Spleen (tissue), 11 donors: ENCODE measurements around the gene OTOS. TPM values are rescaled to one million over a fixed set of nuclear protein-coding genes. Genes with fewer than 3 reads are reported as not detected.
A peak's percentile ranks its signal among the peaks of the same experiment; 100 is the strongest.

Experiments
- DNase-seq: peaks from one replicate; pipeline ENCODE4 v3.0.0-alpha.2; 2020
- H3K27ac ChIP-seq, 8 donors: fragments of 200-600 bp; sonication (generic) in 7 of 8; 1 replicate in 4 of 8; 2 replicates in 4 of 8; pipeline versions ENCODE4 v1.5.0 to v1.8.0; 2016 to 2021; ENCODE audit warnings: inconsistent platforms in 4 of 8, mild to moderate bottlenecking in 4 of 8, moderate library complexity in 1 of 8
- H3K27me3 ChIP-seq, 7 donors: fragments of 200-600 bp; sonication (generic) in 6 of 7; replicated peaks in 1 of 7; 1 replicate in 4 of 7; 2 replicates in 3 of 7; pipeline versions ENCODE4 v1.5.0 to v1.8.0; 2016 to 2021; ENCODE audit warnings: inconsistent platforms in 3 of 7, mild to moderate bottlenecking in 1 of 7
- H3K36me3 ChIP-seq, 6 donors: fragments of 200-600 bp; sonication (generic) in 5 of 6; 1 replicate in 4 of 6; 2 replicates in 2 of 6; pipeline versions ENCODE4 v1.5.0 to v1.8.0; 2016 to 2021; ENCODE audit warnings: inconsistent platforms in 2 of 6
- H3K4me1 ChIP-seq, 6 donors: fragments of 200-600 bp; sonication (generic) in 5 of 6; 1 replicate in 3 of 6; 2 replicates in 3 of 6; pipeline versions ENCODE4 v1.5.0 to v1.8.0; 2016 to 2021; ENCODE audit warnings: inconsistent platforms in 3 of 6
- H3K4me3 ChIP-seq, 8 donors: fragments of 200-600 bp; sonication (generic) in 7 of 8; 1 replicate in 4 of 8; 2 replicates in 4 of 8; pipeline versions ENCODE4 v1.5.0 to v1.8.0; 2016 to 2021; ENCODE audit warnings: inconsistent platforms in 4 of 8, mild to moderate bottlenecking in 4 of 8, moderate library complexity in 2 of 8
- H3K9me3 ChIP-seq, 8 donors: fragments of 200-600 bp; sonication (generic) in 7 of 8; 1 replicate in 4 of 8; 2 replicates in 4 of 8; pipeline versions ENCODE4 v1.5.0 to v1.8.0; 2016 to 2021; ENCODE audit warnings: inconsistent platforms in 4 of 8
- POLR2A ChIP-seq, 3 donors: fragments of 450-650 bp; IDR thresholded peaks; one replicate each; pipeline ENCODE4 v1.5.1; 2017; ENCODE audit warnings: antibody characterized with exemption in 3 of 3, mild to moderate bottlenecking in 1 of 3
- POLR2AphosphoS5 ChIP-seq, 3 donors: sonication (generic); formaldehyde crosslinking; IDR thresholded peaks; one replicate each; pipeline ENCODE4 v1.5.1; 2017; ENCODE audit warnings: antibody characterized with exemption in 3 of 3
- WGBS, 5 donors: extraction: QIAGEN DNeasy Blood & Tissue Kit in 3 of 5; methylation state at CpG; one replicate each; pipeline versions ENCODE4 v1.1.5 to v1.1.7; 2013 to 2018; 5-methylcytosine and 5-hydroxymethylcytosine counted together
- intact Hi-C: fragments of 100-400 bp; cut with DNase I; formaldehyde crosslinking; loops from one replicate; pipeline ENCODE4 v1.15.0; 2023; ENCODE audit warnings: low total_unique reads
- polyA plus RNA-seq, 3 donors: library from polyadenylated mRNA; stranded (reverse); fragments of 200-250 nt; gene quantifications; one replicate each; pipeline ENCODE4 v1.2.1, GENCODE V29; 2013
- total RNA-seq, 7 donors: library from RNA; depleted of rRNA in 3 of 7; stranded (reverse); fragments of >200 nt in 3 of 7; fragmentation: NEBNext Ultra II Directional in 4 of 7; extraction: Animal tissue kit (Norgen Biotek cat#: 25700) in 4 of 7; gene quantifications; one replicate each; pipeline versions ENCODE4 v1.1.0 to v1.2.1, GENCODE V29; 2016 to 2021
- TF ChIP-seq, protein P1 (sequence below), 11 experiments: fragments of 200-600 bp in 7 of 11; fragments of 450-650 bp in 4 of 11; sonication (generic) in 4 of 11; IDR thresholded peaks in 8 of 11; conservative IDR thresholded peaks in 3 of 11; 1 replicate in 7 of 11; 2 replicates in 4 of 11; pipeline versions ENCODE4 v1.4.0 to v1.8.0; 2016 to 2021; ENCODE audit warnings: antibody characterized with exemption in 11 of 11, inconsistent platforms in 4 of 11, mild to moderate bottlenecking in 1 of 11
- donor health status: healthy with polysubstance abuse.
- donor health status: DM: no; HTN: no; CAD: no; lungs with moderate emphysema.
- donor health status: DM: no; HTN: no; CAD: no.
- donor health status: Bipolar disorder and iron deficiency.
- donor health status: healthy.
- donor health status: DM: no; HTN: no; CAD: no.
- donor health status: DM: yes; HTN: yes; CAD: no.

Gene OTOS
- total and polyA plus RNA-seq, 10 donors = not detected

- Histone ChIP-seq H3K36me3 (no peaks in the 10 kb centered on the region), H3K4me1 (no peaks in the 10 kb centered on the region), H3K4me3 (no peak overlapping the region), H3K27me3 (peaks cover 0 to 27% (median under 1%) of the 10 kb centered on the region in 7 donors), H3K9me3 (peaks cover 0 to 7% (median 0%) of the 10 kb centered on the region in 8 donors), H3K27ac (no peak overlapping the region)
- TF ChIP-seq POLR2AphosphoS5 (IDR thresholded peaks at IDR 0.05) = no peak
- TF ChIP-seq, protein P1, sequence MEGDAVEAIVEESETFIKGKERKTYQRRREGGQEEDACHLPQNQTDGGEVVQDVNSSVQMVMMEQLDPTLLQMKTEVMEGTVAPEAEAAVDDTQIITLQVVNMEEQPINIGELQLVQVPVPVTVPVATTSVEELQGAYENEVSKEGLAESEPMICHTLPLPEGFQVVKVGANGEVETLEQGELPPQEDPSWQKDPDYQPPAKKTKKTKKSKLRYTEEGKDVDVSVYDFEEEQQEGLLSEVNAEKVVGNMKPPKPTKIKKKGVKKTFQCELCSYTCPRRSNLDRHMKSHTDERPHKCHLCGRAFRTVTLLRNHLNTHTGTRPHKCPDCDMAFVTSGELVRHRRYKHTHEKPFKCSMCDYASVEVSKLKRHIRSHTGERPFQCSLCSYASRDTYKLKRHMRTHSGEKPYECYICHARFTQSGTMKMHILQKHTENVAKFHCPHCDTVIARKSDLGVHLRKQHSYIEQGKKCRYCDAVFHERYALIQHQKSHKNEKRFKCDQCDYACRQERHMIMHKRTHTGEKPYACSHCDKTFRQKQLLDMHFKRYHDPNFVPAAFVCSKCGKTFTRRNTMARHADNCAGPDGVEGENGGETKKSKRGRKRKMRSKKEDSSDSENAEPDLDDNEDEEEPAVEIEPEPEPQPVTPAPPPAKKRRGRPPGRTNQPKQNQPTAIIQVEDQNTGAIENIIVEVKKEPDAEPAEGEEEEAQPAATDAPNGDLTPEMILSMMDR (IDR thresholded peaks at IDR 0.05 in 8 of 11, conservative IDR thresholded peaks at IDR 0.05 in 3 of 11) = no peak
- no peak for TF ChIP-seq POLR2A (IDR thresholded peaks at IDR 0.05)
- 75 to 86% (median 78%) methylated on average over 16 to 17 of the region's 17 CpGs for WGBS, 5 donors
- intact Hi-C loops = no loop called here
- peak; percentile 54 for DNase-seq
Measured at GRCh38 chr2:240155048-240155744, 14.7 kb upstream of the OTOS start.

DNA sequence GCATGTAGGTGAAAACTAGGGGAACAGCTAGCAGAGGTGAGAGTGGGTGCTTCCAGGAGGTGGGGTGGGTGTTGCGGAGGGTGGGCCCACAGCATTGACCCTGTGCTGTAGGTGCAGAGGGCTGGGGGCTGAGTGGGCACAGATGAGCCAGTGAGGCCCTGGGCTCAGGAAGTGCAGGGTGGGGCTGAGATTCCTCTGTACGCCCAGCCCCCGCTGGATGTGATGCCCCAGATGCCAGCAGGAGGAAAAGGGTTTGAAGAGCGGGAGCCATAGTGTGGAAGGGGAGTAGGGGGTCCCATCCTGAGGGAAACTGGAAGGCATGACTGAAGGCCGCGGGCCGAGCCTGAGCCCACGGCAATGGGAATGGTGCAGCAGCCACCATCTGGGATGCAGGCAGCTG is 14.1 kb upstream of the OTOS start:
- peaks cover 0 to 7% (median 0%) of the 10 kb centered on the region in 8 donors for H3K9me3 ChIP-seq
- peaks cover 0 to 33% (median 5%) of the 10 kb centered on the region in 7 donors for H3K27me3 ChIP-seq
- 85 to 89% (median 87%) methylated on average over 8 of the region's 8 CpGs for WGBS, 5 donors
- H3K36me3 ChIP-seq = no peaks in the 10 kb centered on the region
- peak; percentile 65 for DNase-seq
- no peak overlapping the region for H3K27ac ChIP-seq
- intact Hi-C loops = no loop called here
- H3K4me3 ChIP-seq = no peak overlapping the region
- no peaks in the 10 kb centered on the region for H3K4me1 ChIP-seq
- no peak for TF ChIP-seq POLR2AphosphoS5 (IDR thresholded peaks at IDR 0.05)
- TF ChIP-seq, protein P1 (IDR thresholded peaks at IDR 0.05 in 8 of 11, conservative IDR thresholded peaks at IDR 0.05 in 3 of 11) = no peak
- TF ChIP-seq POLR2A (IDR thresholded peaks at IDR 0.05) = no peak

- TF ChIP-seq POLR2A (IDR thresholded peaks at IDR 0.05) = no peak
- TF ChIP-seq, protein P1 (IDR thresholded peaks at IDR 0.05 in 8 of 11, conservative IDR thresholded peaks at IDR 0.05 in 3 of 11) = no peak
- TF ChIP-seq POLR2AphosphoS5 (IDR thresholded peaks at IDR 0.05) = no peak
Measured at GRCh38 chr2:240153418-240153817, 13.0 kb upstream of the OTOS start.

GRCh38 chr2:240151477-240152031 is 11.1 kb upstream of the OTOS start:
- Histone ChIP-seq H3K27ac (no peak overlapping the region), H3K9me3 (peaks cover 0 to 7% (median 0%) of the 10 kb centered on the region in 8 donors), H3K4me1 (no peaks in the 10 kb centered on the region), H3K4me3 (no peak overlapping the region), H3K36me3 (no peaks in the 10 kb centered on the region), H3K27me3 (peaks cover 0 to 49% (median 9%) of the 10 kb centered on the region in 7 donors)
- DNase-seq = no peak
- intact Hi-C loops = no loop called here
- TF ChIP-seq POLR2A (IDR thresholded peaks at IDR 0.05) = no peak
- TF ChIP-seq POLR2AphosphoS5 (IDR thresholded peaks at IDR 0.05) = no peak
- TF ChIP-seq, protein P1 (IDR thresholded peaks at IDR 0.05 in 8 of 11, conservative IDR thresholded peaks at IDR 0.05 in 3 of 11) = no peak
- 56 to 74% (median 71%) methylated on average over 15 of the region's 15 CpGs for WGBS, 5 donors

More at GRCh38 chr2:240153418-240153817, 13.0 kb upstream of the OTOS start:
- Histone ChIP-seq H3K4me3 (no peak overlapping the region), H3K27ac (no peak overlapping the region), H3K36me3 (no peaks in the 10 kb centered on the region), H3K4me1 (no peaks in the 10 kb centered on the region), H3K27me3 (peaks cover 0 to 45% (median 9%) of the 10 kb centered on the region in 7 donors), H3K9me3 (peaks cover 0 to 7% (median 0%) of the 10 kb centered on the region in 8 donors)
- peak; percentile 36 for DNase-seq
- intact Hi-C loops = no loop called here
- WGBS, 5 donors = 60 to 90% (median 80%) methylated on average over 2 to 3 of the region's 3 CpGs
